Measurements from ENCODE around the gene GJB6.

- TF ChIP-seq CTCF (IDR thresholded peaks at IDR 0.05): no peak
- no peak for TF ChIP-seq POLR2A (IDR thresholded peaks at IDR 0.05)
These were observed 10.3 kb downstream of the GJB6 start for GRCh38 chr13:20221772-20222171.
